Ovary (tissue), 3 donors: ENCODE measurements around the gene TTLL5.

Experiments
- EP300 ChIP-seq: sonication (generic); formaldehyde crosslinking; IDR thresholded peaks from one replicate; pipeline ENCODE4 v1.6.1; 2017; ENCODE audit warnings: antibody characterized with exemption
- TF ChIP-seq, protein P1 (sequence below), 3 donors: fragments of 450-650 bp in 2 of 3; fragments of 200-600 bp in 1 of 3; IDR thresholded peaks; one replicate each; pipeline versions ENCODE4 v1.5.1 to v1.8.0; 2016 to 2022; ENCODE audit warnings: antibody characterized with exemption in 3 of 3, mild to moderate bottlenecking in 1 of 3
- donor health status: DM: no; HTN: no; CAD: no.

DNA sequence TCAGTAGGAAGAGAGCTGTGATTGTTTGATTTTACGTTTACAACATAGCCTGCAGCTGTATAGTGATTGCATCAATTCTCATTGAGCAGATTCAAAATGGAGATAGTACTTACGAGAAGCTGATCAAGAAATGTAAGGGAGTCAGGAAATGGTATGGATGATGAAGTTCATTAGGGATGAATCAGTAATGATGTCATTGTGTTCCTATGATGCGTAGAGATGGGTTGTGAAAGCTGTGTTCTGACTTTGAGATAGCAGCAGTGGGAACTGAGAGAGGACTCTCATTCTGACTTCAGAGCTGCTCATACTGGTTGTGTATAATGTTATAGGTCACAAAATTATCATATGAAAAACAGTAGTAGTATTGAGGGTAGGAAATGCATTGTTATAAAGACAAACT lies 44.0 kb downstream of the TTLL5 start:
- TF ChIP-seq, protein P1, sequence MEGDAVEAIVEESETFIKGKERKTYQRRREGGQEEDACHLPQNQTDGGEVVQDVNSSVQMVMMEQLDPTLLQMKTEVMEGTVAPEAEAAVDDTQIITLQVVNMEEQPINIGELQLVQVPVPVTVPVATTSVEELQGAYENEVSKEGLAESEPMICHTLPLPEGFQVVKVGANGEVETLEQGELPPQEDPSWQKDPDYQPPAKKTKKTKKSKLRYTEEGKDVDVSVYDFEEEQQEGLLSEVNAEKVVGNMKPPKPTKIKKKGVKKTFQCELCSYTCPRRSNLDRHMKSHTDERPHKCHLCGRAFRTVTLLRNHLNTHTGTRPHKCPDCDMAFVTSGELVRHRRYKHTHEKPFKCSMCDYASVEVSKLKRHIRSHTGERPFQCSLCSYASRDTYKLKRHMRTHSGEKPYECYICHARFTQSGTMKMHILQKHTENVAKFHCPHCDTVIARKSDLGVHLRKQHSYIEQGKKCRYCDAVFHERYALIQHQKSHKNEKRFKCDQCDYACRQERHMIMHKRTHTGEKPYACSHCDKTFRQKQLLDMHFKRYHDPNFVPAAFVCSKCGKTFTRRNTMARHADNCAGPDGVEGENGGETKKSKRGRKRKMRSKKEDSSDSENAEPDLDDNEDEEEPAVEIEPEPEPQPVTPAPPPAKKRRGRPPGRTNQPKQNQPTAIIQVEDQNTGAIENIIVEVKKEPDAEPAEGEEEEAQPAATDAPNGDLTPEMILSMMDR (IDR thresholded peaks at IDR 0.05): no peak
- no peak for TF ChIP-seq EP300
